Activated naive CD8-positive, alpha-beta T cell treated with anti-CD3 and anti-CD28 coated beads, Interleukin-2, amount 50 U/mL, for 16 hours (primary cell): ENCODE measurements around the gene SCUBE1.
A peak's percentile ranks its signal among the peaks of the same experiment; 100 is the strongest.

Experiments used
- DNase-seq: peaks from one replicate; pipeline ENCODE4 v3.0.0-alpha.2; 2020; ENCODE audit warnings: low read depth, low spot score

The SCUBE1 gene

DNA sequence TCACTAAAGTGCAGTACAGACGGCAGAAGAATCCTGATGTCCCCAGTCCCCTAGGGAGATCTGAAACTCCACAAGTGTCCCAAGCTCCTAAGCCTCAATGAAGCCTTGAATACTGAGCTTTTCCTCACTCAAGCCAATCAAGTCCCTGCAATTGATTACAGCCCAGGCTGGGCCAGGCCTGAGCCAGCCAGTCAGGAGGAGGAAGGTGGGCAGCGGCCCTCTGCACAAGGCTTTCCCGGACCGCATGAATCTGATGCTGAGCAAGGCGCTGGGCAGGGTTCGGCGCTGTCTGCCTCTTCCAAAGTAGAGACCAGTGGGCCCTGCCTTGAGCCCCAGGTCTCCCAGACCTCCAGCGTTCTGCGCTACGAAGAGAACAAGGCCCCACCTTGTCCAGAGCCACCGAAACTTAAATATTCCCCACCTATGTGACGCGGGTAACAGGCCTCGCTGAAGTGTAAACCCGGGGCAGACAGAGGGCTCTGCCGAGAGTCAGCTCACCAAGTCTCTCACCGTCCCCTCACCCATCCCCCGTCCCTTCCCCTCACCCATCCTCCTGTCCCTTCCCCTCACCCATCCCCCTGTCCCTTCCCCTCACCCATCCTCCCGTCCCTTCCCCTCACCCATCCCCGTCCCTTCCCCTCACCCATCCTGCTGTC is 63.2 kb downstream of the SCUBE1 start:
- no peak for DNase-seq

DNA sequence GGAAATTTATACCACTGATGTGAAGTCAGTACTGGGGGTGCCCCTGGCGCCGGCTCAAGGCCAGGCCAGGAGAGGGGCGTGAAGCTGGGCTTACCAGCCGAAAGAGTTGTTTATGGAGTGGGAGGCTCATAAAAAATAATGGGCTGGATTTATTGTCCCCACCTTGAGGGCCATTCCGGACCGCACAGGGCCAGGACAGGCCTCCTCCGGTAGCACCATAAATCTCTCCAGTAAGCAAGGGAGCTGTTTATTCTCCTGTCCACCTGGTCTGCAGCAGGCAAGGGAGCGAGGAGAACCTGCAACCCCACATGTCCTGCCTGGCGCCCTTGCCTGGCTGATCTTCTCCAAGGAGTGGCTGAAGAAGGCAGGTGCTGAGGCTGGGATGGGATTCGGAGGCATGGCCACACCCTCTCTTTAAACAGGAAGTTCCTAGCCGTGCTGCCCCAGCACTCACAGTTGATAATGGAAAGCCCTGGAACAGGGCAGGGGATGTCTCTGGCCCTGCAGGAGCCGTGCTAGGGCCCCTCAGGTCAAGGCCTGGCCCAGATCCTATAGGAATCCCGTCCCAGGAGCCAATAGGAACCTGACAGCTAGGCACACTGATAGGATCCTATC is 65.1 kb downstream of the SCUBE1 start:
- DNase-seq: no peak

DNA sequence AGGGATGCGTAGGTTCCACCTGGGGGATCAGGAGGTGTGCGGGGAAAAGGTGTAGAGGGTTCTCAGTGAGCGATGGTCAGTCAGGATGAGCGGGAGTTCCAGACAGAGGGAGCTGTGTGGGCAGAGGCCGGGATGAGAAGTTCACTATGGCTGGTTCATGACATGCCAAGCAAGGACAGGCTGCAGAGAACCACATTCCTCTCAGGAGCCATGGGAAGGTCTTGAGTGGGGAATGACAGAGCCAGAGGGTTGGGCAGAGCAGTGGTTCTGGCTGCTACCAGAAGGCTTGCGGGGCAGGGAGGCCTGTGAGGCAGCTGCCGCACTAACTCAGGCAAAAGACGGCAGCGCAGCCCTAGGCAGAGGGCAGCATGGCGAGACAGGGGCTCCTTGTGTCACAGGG is 66.1 kb downstream of the SCUBE1 start:
- DNase-seq: no peak

DNA sequence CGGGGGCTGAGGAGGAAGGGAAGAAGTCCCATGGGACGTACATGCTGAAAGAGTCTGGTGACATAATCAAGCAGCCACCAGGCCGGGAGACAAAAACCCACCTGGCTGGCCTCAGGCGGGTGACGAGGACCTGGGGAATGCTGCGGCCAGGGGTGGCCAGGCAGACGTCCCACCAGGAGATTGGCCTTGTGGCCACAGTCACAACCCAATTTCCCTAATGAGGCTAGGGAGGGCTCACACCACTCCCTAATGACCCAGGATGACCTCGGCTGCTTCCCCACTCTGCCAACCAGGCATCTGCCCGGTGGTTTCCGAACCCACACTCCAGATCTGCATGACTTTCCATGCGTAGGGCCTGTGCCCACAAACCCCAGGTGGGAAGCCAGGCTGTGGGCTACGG is 66.9 kb downstream of the SCUBE1 start:
- no peak for DNase-seq

DNA sequence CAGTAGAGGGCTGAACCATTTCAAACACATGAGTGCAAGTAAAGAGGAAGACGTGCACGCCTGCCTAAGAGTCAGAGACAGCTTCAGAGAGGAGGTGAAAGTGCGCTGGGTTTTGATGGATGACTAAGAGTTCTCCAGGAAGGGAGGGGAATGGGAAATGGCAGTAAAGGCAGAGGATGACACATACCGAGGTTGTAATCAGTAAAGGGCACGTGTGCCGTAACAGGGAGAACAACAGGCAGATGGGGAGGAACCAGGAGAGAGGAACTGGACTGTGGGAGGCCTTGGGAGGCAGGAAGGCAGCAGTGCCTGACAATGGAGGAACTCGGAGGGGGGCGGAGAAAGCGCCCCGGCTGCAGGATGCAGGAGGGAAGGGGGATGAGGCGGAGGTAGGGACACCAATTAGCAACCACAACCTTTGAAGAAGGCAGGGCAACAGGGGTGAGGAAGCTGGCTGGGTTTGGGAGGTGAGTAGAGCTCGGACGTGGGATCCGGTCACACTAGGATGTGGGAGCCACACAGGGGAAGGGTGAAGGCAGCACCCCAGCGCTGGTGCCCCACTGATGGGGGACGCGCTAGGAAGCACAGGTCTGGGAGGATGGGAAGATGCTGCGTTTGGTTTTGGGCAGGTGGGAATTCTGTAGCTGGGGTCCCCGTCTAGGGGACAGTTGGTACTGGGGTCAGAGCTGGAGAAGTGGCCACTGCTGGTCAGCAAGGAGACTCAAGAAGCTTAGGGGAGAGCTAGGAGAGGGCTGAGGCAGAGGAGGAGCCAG is 67.4 kb downstream of the SCUBE1 start:
- DNase-seq: no peak

DNA sequence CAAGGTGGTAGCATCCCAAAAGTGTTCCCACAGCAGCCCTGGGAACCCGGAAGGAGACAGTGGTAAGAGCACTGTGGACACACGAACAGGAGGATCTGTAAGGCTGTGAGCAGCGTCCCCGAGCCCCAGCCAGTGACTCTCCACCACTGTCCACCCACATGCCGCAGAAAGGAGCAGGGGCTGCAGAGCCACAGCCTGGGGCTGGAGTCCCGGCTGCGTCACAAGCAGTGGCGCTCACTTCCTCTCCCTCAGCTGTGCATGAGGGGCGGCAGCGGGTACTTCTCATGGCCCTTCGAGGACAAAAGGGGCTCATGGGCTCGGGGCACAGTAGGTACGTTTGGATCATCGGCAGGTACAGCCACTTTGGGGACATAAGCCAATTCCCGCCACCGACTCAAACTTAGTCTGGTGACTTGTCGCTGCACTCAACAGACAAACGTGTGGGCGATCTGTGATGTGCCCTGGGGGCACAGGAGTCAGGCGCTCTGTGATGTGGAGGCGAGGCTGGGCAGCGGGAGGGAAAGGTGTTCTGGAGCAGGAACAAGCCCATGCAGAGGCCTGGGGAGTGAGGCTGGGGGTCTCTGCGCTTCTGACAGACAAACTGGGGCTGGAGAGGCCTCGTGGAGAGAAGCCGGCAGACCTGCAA is 68.5 kb downstream of the SCUBE1 start:
- DNase-seq: no peak

DNA sequence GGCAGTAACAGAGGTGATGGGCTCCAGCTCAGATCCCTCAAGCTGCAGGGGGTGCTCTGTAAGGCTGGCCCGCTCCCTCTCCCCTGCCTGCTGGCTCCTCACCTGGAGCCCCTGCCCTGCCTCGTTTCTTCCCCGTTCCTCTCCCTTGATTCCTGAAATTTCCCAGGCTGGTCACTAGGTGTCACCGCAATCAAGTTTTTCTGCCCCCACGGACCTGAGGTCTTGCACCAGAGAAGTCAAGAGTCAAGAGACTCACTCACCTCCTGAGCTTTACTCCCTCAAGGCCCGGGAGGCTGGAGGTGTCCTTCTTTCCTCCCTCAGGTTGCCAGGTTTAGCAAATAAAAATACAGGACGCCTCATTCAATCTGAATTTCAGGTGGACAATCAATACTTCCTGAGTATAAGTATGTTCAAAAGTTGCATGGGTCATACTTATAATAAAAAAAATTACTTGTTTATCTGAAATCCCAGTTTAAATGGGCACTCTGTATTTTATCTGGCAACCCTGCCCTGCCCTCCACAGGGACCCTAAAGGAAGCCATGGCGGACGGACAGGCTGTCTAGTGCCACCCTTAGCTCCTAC is 69.2 kb downstream of the SCUBE1 start:
- DNase-seq: no peak

DNA sequence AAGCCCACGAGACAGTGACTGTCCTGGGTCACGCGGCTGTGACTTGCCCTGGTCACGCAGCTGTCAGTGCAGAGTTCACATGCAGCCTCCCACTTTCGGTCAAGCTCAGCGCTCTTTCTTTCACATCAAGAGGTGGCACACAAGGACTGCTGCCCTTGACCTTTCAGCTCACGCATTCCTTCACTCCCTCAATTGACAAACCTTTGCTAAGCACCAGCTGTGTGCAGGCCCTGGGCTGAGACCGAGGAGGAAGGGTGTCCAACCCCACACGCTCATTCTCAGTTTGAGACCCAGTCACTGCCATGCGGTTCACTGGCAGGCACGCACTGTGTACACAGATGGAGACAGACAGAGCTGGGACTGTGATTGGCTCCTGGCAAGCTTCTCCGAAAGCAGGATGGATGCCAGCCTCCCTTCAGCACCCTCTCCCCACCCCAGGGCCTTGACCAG is 70.3 kb downstream of the SCUBE1 start:
- no peak for DNase-seq

DNA sequence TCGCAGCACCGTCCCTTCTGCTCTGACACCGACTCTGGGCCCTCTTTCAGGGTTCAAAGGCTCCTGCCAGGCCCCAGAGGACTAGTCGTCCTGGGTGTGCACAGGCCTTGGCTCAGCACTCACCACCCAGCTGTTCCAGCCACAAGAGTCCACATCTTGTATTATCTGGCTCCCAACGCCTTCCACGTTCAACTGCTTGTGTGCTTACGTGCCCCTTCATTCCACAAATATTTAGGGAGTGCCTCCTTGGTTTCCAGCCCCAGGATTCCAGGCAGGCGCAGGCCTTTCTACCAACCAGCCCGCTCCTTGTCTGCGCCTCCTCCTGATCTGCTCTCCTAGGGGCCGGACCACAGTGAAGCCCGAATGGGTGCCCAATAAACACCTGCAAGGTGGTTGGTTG is 70.9 kb downstream of the SCUBE1 start:
- no peak for DNase-seq

DNA sequence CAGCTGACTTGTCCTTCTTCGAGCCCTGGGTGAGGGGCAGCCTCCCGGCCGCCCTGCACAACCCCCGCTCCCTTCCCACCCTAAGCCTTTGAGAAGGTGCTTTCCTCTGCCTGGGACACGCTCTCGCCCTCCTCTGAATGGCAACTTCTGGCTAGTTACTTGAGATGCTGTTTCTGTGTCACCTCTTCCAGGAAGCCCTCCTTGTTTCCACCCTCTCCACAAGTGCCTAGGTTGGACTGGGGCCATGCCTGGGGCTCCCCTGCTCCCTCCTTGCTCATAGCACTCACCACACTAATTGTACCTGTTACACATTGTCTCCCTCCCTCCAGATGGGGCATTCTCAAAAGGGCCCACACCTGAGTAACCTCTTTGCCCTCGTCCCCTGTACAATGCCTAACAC is 72.2 kb downstream of the SCUBE1 start:
- DNase-seq: no peak

DNA sequence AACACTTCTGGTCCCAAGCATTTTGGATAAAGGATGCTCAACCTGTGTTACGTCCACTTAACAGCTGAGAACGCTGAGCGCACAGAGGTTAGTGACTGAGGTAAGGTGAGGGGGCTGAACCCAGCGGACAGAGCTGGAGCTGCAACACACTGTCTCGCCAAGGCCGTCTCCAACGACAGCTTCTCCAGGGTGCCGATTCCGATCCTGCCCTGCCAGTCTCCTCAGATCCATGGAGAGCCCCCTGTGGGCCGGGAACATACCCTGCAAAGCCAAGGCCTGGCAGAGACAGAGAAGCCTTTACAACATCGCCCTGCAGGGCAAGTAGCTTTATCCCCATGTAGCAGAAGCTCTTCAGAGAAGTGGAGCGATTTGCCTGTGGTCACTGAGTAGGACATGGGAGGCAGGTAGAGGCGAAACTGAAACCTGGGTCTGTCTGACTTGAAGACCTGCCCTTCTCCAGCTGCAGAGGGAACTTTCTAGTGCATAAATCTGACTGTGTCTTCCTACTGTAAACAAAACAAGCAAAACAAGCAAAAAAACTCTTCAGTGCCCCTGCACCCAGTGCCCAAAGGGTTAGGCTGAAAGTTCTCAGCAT is 72.8 kb downstream of the SCUBE1 start:
- DNase-seq: no peak

DNA sequence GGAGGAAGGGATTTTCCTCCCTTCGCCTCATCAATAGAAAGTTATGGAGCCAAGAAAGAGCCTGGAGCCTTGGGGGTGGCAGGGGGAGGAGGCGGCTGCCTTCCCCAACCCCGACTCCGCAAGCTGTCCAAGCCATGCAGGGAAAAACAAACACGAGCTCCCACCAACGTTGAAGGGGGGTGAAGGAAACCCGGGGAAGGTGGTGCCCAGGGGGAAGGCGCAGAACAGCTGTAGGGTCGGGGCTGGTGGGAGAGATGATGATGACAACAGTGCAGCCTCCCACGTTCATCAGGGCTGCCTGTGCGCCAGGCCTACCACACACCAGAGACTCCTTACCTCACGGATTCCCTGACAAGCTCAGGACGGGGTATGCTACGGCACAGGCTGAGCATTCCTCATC is 73.5 kb downstream of the SCUBE1 start:
- DNase-seq: no peak

DNA sequence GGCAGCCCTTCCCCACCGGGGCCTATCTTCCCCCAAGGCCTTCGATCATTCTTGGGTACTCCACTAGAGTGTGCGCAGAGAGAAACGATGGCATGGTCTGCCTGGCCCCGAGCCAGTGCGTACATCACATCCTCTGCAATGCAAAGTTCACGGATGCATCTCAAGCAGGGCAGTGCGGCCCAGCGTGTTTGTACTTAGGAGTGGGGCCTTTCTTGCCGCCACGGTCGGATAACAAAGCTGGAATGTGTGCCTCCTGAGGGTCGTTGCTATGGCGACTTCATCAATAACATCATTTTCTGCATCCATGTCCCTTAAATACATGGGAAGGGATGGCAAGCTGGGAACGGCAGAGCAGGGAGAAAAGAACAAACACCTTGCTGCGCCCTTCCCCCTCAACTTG is 73.9 kb downstream of the SCUBE1 start:
- no peak for DNase-seq

DNA sequence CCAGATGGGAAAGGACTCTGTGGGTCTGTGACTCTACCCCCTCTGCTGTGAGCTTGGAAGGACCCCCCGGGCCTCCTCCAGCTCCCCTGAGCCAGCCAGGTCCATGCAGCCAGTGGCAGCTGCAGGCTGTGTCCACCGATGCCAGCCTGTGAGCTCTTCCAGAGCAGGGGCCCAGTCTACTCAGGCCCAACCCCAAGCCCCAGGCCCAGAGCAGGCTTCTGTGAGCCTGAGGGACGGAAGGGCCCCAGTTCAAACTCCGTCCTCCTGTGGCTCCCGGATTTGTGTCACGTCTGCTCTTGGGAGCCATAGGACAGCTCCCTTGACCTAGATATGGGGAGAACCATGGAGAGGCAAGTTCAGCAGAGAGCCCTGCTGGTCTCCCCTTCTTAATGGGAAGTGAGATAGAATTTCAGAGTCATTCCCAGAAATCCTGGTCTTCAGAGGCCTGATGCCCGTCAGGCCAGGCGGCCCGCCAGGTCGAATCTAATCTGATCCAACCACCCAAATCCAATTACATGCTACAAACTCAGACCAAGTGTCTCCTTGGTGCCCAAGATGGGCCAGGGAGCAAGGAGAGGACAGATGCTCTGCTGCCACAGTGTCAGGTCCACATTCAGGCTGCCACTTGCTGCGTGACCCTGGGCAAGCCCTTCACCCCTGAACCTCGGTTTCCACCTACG is 75.1 kb downstream of the SCUBE1 start:
- DNase-seq: no peak

DNA sequence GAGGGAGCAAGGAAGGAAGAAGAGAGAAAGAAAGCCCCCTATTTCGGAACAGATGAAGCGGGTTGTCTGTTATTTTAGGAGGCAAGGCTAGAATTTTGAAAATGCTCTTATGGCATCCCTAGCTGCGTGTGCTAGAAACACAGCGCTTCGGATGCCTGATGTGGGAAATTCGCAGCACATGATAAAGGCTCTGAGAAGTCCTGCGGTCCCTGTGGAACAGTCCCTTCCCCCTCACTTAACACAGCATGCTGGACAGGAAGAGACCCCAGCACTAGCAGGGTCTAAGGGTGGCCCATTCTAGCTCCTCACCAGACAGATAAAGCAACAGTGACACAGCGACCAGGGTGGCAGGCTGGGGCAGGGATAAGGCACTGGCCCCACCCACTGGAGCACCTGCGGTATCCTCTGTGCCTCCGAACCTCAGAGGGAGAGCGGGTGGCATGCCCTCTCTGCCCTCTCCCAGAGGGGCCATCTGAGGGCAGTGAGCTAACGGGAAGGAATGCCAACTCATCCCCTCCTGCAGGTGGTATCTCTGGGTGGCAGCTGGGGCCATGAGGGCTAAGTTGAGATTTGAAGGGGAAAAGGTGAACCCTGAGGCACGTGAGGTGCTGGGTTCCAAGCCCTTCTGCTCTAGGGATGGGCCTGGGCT is 75.7 kb downstream of the SCUBE1 start:
- DNase-seq: no peak

DNA sequence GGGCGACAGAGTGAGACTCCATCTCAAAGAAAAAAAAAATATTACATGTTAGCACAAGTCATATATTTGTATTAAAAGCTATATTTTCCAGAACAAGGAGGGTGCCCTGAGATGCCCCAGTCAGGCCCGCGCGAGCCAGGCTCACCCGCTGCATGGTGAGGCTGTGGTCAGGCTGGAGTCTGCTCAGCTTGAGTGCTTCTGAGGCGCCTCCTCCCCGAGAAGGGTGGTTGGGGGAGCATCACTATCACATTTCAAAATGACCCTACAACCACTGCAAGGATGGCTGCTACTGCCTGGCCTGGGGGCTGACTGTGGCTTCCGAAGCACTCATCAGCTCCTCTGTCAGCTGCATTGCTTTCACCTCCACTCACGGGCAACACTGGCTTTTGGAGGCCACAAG is 77.1 kb downstream of the SCUBE1 start:
- no peak for DNase-seq

DNA sequence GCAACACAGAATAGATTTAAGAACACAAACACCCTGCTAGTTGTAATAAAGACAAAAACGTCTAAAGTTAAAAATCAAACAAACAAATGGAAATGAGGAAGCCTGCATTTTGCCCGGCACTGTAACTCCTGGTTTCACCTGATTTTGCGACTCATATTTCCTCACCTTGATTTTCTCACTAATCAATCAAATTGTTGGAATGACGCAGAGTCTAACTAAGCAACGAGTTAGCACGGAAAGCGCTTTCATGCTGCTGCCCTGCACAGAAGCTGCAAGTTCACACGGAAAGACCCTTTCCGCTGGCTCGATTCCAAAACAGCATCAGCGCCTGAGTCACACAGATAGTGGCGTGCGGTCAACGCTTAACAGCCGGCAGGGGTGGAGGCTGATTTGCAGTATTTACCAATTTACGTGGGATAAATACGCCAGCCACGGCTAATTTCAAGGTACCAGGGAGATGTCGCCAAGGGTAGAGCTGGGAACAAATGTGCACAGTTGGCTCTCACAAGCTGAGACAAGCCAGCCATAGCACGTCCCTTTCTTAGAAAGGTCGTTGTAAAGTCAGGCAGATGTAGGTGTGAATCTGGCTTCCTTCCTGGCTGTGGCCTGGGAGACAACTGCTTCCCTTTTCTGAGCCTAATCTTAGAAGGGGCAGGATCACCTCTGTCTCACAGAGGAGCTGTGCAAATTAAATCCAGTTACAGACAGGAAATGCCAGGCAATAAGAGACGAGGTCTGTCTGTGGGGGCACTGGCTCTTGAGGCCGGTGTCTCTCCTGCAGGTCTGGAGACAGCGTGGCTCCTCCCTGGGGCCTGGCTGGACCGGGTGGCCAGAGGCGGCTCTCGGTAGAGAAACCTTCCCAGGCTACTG is 79.3 kb downstream of the SCUBE1 start:
- peak; percentile 75 for DNase-seq

DNA sequence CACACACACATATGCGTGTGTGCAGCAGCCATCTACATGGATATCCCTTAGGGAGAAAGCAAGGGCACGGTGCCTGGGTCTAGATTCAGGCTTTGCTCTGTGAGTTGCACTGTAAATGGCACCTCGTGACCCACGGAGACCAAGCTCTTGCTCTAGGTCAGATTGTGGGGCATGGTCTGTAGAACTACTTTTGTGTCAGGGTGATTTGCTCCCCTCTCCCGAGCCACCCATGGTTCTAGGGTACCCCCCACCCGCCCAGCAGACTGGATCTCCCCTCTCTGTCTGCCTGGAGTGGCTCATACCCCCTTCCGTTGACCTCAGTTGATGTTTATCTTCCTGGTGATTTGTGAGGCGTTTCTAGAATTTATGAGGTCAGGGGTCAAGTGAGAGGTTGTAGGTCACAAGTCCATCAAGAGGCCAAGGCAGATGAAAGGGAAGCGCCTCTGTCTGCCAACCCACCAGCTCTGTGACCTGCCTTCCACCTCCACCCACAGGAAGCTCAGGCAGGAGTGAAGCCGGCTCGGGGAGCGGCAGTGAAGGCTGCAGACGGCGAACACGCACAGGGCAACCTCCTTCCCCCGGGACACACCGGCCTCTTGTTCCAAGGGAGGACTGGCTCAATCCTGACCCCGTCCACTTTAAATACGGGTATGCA is 80.1 kb downstream of the SCUBE1 start:
- DNase-seq: no peak
